Skeletal muscle tissue (tissue), 4 donors: ENCODE results near the gene CCNJ. TPM values are rescaled to one million over a fixed set of nuclear protein-coding genes. Genes with fewer than 3 reads are reported as not detected.
"Not testable (repeated sequence)": the region's sequence is repeated elsewhere in the genome, so short reads cannot be mapped to it uniquely, and the experiment has no call there.

Experiments
- H3K27ac ChIP-seq: one replicate; pipeline ENCODE4 v1.7.0; 2013; ENCODE audit warnings: mild to moderate bottlenecking, low read depth, low read length, inconsistent platforms
- H3K27me3 ChIP-seq, 3 donors: one replicate each; pipeline ENCODE4 v1.7.0; 2013; ENCODE audit warnings: low read length in 3 of 3; ENCODE audit not compliant: control insufficient read depth in 3 of 3, insufficient read depth in 3 of 3
- H3K36me3 ChIP-seq, 3 donors: one replicate each; pipeline ENCODE4 v1.7.0; 2013; ENCODE audit warnings: low read length in 3 of 3; ENCODE audit not compliant: control insufficient read depth in 3 of 3, insufficient read depth in 3 of 3
- H3K4me1 ChIP-seq, 3 donors: one replicate each; pipeline ENCODE4 v1.7.0; 2013; ENCODE audit warnings: low read length in 3 of 3, mild to moderate bottlenecking in 3 of 3; ENCODE audit not compliant: control insufficient read depth in 3 of 3, insufficient read depth in 3 of 3
- H3K4me3 ChIP-seq, 3 donors: one replicate each; pipeline ENCODE4 v1.7.0; 2013; ENCODE audit warnings: low read length in 3 of 3
- H3K9ac ChIP-seq, 3 donors: one replicate each; pipeline ENCODE4 v1.7.0; 2013; ENCODE audit warnings: low read length in 3 of 3, mild to moderate bottlenecking in 3 of 3, moderate library complexity in 2 of 3, low read depth in 1 of 3
- H3K9me3 ChIP-seq, 3 donors: one replicate each; pipeline ENCODE4 v1.7.0; 2013; ENCODE audit warnings: low read length in 3 of 3; ENCODE audit not compliant: control insufficient read depth in 3 of 3
- total RNA-seq: library from RNA; depleted of rRNA; stranded (reverse); fragments of >200 nt; gene quantifications from one replicate; pipeline ENCODE4 v1.2.3, GENCODE V29; 2014
- donor health status: Osteomylitis.

Gene CCNJ, protein sequence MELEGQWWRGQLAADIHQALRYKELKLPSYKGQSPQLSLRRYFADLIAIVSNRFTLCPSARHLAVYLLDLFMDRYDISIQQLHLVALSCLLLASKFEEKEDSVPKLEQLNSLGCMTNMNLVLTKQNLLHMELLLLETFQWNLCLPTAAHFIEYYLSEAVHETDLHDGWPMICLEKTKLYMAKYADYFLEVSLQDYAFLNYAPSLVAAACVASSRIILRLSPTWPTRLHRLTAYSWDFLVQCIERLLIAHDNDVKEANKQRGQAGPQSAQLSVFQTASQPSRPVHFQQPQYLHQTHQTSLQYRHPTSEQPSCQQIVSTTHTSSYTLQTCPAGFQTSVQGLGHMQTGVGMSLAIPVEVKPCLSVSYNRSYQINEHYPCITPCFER
- total RNA-seq: 5.2 TPM

GRCh38 chr10:96043033-96043892 lies at the start of gene CCNJ:
CCNJ (plus strand) TSS chr10:96043583; CDS start chr10:96044394, 811 bp downstream.
- peak within 1 kb of the TSS; percentile 80 to 85 (median 81) for H3K4me3 ChIP-seq
- peak within 1 kb of the TSS; percentile 59 for H3K27ac ChIP-seq
- H3K9me3 ChIP-seq: no peaks in the 10 kb centered on the region
- H3K36me3 ChIP-seq: peaks cover 0 to 2% (median 0%) of the 10 kb centered on the region in 3 donors
- peaks cover 0 to 13% (median 11%) of the 10 kb centered on the region in 3 donors for H3K4me1 ChIP-seq
- peak within 1 kb of the TSS; percentile 84 to 92 (median 89) for H3K9ac ChIP-seq
- H3K27me3 ChIP-seq: no peaks in the 10 kb centered on the region

- H3K9ac ChIP-seq, H3K9me3 ChIP-seq, H3K4me1 ChIP-seq, H3K4me3 ChIP-seq, H3K36me3 ChIP-seq, H3K27ac ChIP-seq, H3K27me3 ChIP-seq: not testable (repeated sequence)
Observed at GRCh38 chr10:95994376-95994775, 49.0 kb upstream of the CCNJ start.

DNA sequence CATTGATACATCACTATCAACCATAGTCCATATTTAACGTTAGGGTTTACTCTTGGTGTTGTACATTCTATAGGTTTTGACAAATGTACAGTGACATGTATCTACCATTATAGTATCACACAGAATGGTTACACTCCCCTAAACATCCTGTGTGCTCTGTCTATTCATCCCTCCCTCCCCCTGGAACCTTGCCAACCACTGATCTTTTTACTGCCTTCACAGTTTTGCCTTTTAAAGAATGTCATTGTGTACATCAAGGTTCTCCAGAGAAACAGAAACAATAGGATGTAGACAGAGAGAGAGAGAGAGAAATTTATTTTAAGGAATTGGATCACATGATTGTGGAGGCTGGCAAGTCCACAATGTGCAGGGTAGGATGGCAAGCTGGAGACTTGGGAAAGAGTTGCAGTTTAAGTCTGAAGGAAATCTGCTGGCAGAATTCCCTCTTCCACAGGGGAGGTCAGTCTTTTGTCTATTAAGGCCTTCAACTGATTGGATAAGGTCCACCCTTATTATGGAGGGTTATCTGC lies 45.1 kb upstream of the CCNJ start:
- no peak overlapping the region for H3K4me3 ChIP-seq
- no peaks in the 10 kb centered on the region for H3K4me1 ChIP-seq
- no peaks in the 10 kb centered on the region for H3K36me3 ChIP-seq
- H3K27ac ChIP-seq: no peak overlapping the region
- no peaks in the 10 kb centered on the region for H3K9me3 ChIP-seq
- no peak overlapping the region for H3K9ac ChIP-seq
- H3K27me3 ChIP-seq: no peaks in the 10 kb centered on the region

- no peaks in the 10 kb centered on the region for H3K36me3 ChIP-seq
- no peaks in the 10 kb centered on the region for H3K27me3 ChIP-seq
- H3K4me1 ChIP-seq: peaks cover 0 to 5% (median 0%) of the 10 kb centered on the region in 3 donors
- no peak overlapping the region for H3K9ac ChIP-seq
- H3K27ac ChIP-seq: no peak overlapping the region
- no peaks in the 10 kb centered on the region for H3K9me3 ChIP-seq
- no peak overlapping the region for H3K4me3 ChIP-seq
Observed at GRCh38 chr10:96013956-96014355, 29.4 kb upstream of the CCNJ start.

- no peak overlapping the region for H3K27ac ChIP-seq
- no peaks in the 10 kb centered on the region for H3K27me3 ChIP-seq
- no peak overlapping the region for H3K9ac ChIP-seq
- no peaks in the 10 kb centered on the region for H3K9me3 ChIP-seq
- H3K4me3 ChIP-seq: no peak overlapping the region
- H3K4me1 ChIP-seq: peaks cover 0 to 5% (median 0%) of the 10 kb centered on the region in 3 donors
- no peaks in the 10 kb centered on the region for H3K36me3 ChIP-seq
Observed at GRCh38 chr10:96014473-96015102, 28.8 kb upstream of the CCNJ start.

GRCh38 chr10:96017191-96017687 lies 26.1 kb upstream of the CCNJ start:
- Histone ChIP-seq H3K27me3 (no peaks in the 10 kb centered on the region), H3K4me3 (peak overlapping the region in 1 of 3 donors; percentile 13), H3K36me3 (no peaks in the 10 kb centered on the region), H3K9ac (peak overlapping the region in 1 of 3 donors; percentile 15), H3K27ac (no peak overlapping the region), H3K9me3 (no peaks in the 10 kb centered on the region), H3K4me1 (peaks cover 0 to 5% (median 0%) of the 10 kb centered on the region in 3 donors)

- no peaks in the 10 kb centered on the region for H3K27me3 ChIP-seq
- H3K27ac ChIP-seq: no peak overlapping the region
- H3K9me3 ChIP-seq: no peaks in the 10 kb centered on the region
- H3K4me1 ChIP-seq: peaks cover 0 to 5% (median 0%) of the 10 kb centered on the region in 3 donors
- H3K36me3 ChIP-seq: no peaks in the 10 kb centered on the region
- H3K9ac ChIP-seq: no peak overlapping the region
- no peak overlapping the region for H3K4me3 ChIP-seq
Observed at GRCh38 chr10:96021332-96021731, 22.1 kb upstream of the CCNJ start.

- Histone ChIP-seq H3K36me3 (no peaks in the 10 kb centered on the region), H3K27ac (no peak overlapping the region), H3K9me3 (no peaks in the 10 kb centered on the region), H3K9ac (no peak overlapping the region), H3K4me1 (no peaks in the 10 kb centered on the region), H3K27me3 (no peaks in the 10 kb centered on the region), H3K4me3 (no peak overlapping the region)
Observed at GRCh38 chr10:96022739-96023138, 20.6 kb upstream of the CCNJ start.

GRCh38 chr10:96023168-96023567 lies 20.2 kb upstream of the CCNJ start:
- H3K4me3 ChIP-seq: no peak overlapping the region
- H3K27me3 ChIP-seq: no peaks in the 10 kb centered on the region
- H3K36me3 ChIP-seq: no peaks in the 10 kb centered on the region
- H3K9ac ChIP-seq: no peak overlapping the region
- H3K9me3 ChIP-seq: no peaks in the 10 kb centered on the region
- H3K4me1 ChIP-seq: no peaks in the 10 kb centered on the region
- H3K27ac ChIP-seq: no peak overlapping the region
